ENCODE data around the gene LGALSL. TPM values are rescaled to one million over a fixed set of nuclear protein-coding genes. Genes with fewer than 3 reads are reported as not detected.

Gene LGALSL
- total RNA-seq, 2 donors from 2014 or later, result 12.8 to 36.7 TPM

GRCh38 chr2:64419596-64420165, 34.3 kb upstream of the LGALSL start:
- WGBS, result 84% methylated on average over 2 of the region's 2 CpGs
- Histone ChIP-seq H3K27me3 (replicated peaks; ENCODE audit: insufficient read depth) (no peaks in the 10 kb centered on the region), H3K4me3 (no peak overlapping the region), H3K27ac (no peak overlapping the region), H3K9me3 (no peaks in the 10 kb centered on the region), H3K36me3 (no peaks in the 10 kb centered on the region), H3K4me1 (replicated peaks) (no peaks in the 10 kb centered on the region)
- intact Hi-C loops (cut with DNase I), result no loop called here
- no peak for TF ChIP-seq POLR2A (IDR thresholded peaks at IDR 0.05)
- TF ChIP-seq POLR2AphosphoS5 (IDR thresholded peaks at IDR 0.05), result no peak
- TF ChIP-seq CTCF (IDR thresholded peaks at IDR 0.05), result no peak
- no peak for DNase-seq (ENCODE audit: low spot score)

- no peaks in the 10 kb centered on the region for H3K9me3 ChIP-seq
- no peak overlapping the region for H3K4me3 ChIP-seq
- no peak for DNase-seq (ENCODE audit: low spot score)
- H3K27me3 ChIP-seq (replicated peaks; ENCODE audit: insufficient read depth), result no peaks in the 10 kb centered on the region
- H3K4me1 ChIP-seq (replicated peaks), result no peaks in the 10 kb centered on the region
- intact Hi-C loops (cut with DNase I), result no loop called here
- TF ChIP-seq POLR2A (IDR thresholded peaks at IDR 0.05) (no peak), CTCF (IDR thresholded peaks at IDR 0.05) (no peak), POLR2AphosphoS5 (IDR thresholded peaks at IDR 0.05) (no peak)
- no peak overlapping the region for H3K27ac ChIP-seq
- no peaks in the 10 kb centered on the region for H3K36me3 ChIP-seq
These were observed 33.3 kb upstream of the LGALSL start for GRCh38 chr2:64420677-64421076.

GRCh38 chr2:64421201-64421600, 32.8 kb upstream of the LGALSL start:
- TF ChIP-seq CTCF (IDR thresholded peaks at IDR 0.05), result no peak
- no peak for TF ChIP-seq POLR2A (IDR thresholded peaks at IDR 0.05)
- TF ChIP-seq POLR2AphosphoS5 (IDR thresholded peaks at IDR 0.05), result no peak
- no peak for DNase-seq (ENCODE audit: low spot score)
- 95% methylated on average over 5 of the region's 5 CpGs for WGBS

GRCh38 chr2:64422466-64422865, 31.5 kb upstream of the LGALSL start:
- H3K27ac ChIP-seq, result no peak overlapping the region
- DNase-seq (ENCODE audit: low spot score), result no peak
- H3K4me3 ChIP-seq, result no peak overlapping the region
- intact Hi-C loops (cut with DNase I), result no loop called here
- H3K4me1 ChIP-seq (replicated peaks), result no peaks in the 10 kb centered on the region
- H3K27me3 ChIP-seq (replicated peaks; ENCODE audit: insufficient read depth), result no peaks in the 10 kb centered on the region
- no peaks in the 10 kb centered on the region for H3K36me3 ChIP-seq
- TF ChIP-seq POLR2A (IDR thresholded peaks at IDR 0.05), result no peak
- no peak for TF ChIP-seq POLR2AphosphoS5 (IDR thresholded peaks at IDR 0.05)
- TF ChIP-seq CTCF (IDR thresholded peaks at IDR 0.05), result no peak
- no peaks in the 10 kb centered on the region for H3K9me3 ChIP-seq
- WGBS, result 71% methylated on average over 1 of the region's 1 CpG

More at GRCh38 chr2:64421201-64421600, 32.8 kb upstream of the LGALSL start:
- Histone ChIP-seq H3K27me3 (replicated peaks; ENCODE audit: insufficient read depth) (no peaks in the 10 kb centered on the region), H3K4me3 (no peak overlapping the region), H3K9me3 (no peaks in the 10 kb centered on the region), H3K4me1 (replicated peaks) (no peaks in the 10 kb centered on the region), H3K36me3 (no peaks in the 10 kb centered on the region), H3K27ac (no peak overlapping the region)
- intact Hi-C loops (cut with DNase I), result no loop called here

- DNase-seq (ENCODE audit: low spot score), result no peak
- no peaks in the 10 kb centered on the region for H3K4me1 ChIP-seq (replicated peaks)
- no peak overlapping the region for H3K4me3 ChIP-seq
- intact Hi-C loops (cut with DNase I), result no loop called here
- TF ChIP-seq POLR2A (IDR thresholded peaks at IDR 0.05) (no peak), CTCF (IDR thresholded peaks at IDR 0.05) (no peak), POLR2AphosphoS5 (IDR thresholded peaks at IDR 0.05) (no peak)
- H3K36me3 ChIP-seq, result no peaks in the 10 kb centered on the region
- no peak overlapping the region for H3K27ac ChIP-seq
- no peaks in the 10 kb centered on the region for H3K27me3 ChIP-seq (replicated peaks; ENCODE audit: insufficient read depth)
- H3K9me3 ChIP-seq, result no peaks in the 10 kb centered on the region
These were observed 30.7 kb upstream of the LGALSL start for GRCh38 chr2:64423303-64423702.
